ENCODE data around the gene EHMT2.

Gene EHMT2

DNA sequence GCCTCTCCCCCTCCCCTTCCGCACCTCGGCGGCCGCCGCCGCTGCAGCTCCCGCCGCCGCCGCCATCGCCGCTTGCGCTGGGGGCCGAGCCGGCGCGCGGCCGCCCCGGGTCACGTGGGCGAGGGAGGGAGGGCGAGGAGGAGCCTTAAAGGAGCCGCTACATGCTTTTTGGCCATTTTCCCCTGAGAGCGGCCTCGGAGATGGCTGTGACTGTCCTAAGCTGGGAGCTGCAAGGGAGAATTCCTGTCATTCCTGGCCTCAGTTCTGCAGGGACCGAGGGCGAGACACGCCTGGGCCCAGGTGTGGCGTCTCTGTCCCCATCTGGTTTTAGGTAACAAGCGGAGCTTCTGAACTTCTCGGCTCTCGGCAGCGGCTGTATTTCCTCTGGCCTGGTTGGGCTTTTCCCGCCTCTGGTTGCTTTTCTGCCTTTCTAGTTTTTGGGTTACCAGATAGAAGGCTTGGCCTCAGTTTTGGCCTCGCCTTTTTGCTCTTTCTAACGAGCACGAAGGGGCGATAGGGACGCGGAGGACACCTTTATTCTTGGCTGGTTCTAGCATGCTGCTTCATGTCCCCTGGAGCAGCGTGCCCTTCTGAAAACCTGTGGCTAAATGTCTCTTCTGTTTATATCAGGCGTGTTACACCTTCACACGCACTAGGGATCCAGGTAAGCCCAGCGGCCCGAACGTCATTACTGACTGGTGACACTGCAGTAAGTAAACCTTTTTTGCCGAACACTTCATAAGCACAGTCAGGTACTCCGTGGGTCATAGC lies at the start of gene EHMT2:
Gene EHMT2, minus strand, starts transcription at position 87 of the 771 bp plus-strand sequence. Its CDS starts 21 bp downstream, at position 66.
- peak; percentile 76 for DNase-seq (ENCODE audit: low read depth)
- H3K4me3 ChIP-seq (replicated peaks; ENCODE audit: low read depth, low read length), result peak within 1 kb of the TSS; percentile 98
- TF ChIP-seq, protein P1, sequence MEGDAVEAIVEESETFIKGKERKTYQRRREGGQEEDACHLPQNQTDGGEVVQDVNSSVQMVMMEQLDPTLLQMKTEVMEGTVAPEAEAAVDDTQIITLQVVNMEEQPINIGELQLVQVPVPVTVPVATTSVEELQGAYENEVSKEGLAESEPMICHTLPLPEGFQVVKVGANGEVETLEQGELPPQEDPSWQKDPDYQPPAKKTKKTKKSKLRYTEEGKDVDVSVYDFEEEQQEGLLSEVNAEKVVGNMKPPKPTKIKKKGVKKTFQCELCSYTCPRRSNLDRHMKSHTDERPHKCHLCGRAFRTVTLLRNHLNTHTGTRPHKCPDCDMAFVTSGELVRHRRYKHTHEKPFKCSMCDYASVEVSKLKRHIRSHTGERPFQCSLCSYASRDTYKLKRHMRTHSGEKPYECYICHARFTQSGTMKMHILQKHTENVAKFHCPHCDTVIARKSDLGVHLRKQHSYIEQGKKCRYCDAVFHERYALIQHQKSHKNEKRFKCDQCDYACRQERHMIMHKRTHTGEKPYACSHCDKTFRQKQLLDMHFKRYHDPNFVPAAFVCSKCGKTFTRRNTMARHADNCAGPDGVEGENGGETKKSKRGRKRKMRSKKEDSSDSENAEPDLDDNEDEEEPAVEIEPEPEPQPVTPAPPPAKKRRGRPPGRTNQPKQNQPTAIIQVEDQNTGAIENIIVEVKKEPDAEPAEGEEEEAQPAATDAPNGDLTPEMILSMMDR (IDR thresholded peaks at IDR 0.05; ENCODE audit: low read length, missing control alignments), result no peak

DNA sequence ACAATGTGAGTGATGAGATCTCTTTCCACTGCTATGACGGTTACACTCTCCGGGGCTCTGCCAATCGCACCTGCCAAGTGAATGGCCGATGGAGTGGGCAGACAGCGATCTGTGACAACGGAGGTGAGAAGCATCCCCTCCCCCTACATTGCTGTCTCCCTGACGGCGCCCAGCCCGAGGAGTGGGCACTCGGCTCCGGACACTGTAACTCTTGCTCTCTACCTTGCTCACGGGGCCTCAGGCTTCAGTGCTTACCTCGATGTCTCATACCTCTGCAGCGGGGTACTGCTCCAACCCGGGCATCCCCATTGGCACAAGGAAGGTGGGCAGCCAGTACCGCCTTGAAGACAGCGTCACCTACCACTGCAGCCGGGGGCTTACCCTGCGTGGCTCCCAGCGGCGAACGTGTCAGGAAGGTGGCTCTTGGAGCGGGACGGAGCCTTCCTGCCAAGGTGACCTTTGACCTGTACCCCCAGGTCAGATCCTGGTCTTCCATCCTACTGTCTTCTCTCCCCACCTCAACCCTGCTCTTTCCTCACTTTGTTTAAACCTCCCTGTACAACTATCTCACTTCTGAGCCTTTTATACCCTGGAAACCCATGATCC lies 49.7 kb upstream of the EHMT2 start:
- DNase-seq (ENCODE audit: low read depth), result no peak
- no peak overlapping the region for H3K4me3 ChIP-seq (replicated peaks; ENCODE audit: low read depth, low read length)
- TF ChIP-seq, protein P1 (IDR thresholded peaks at IDR 0.05; ENCODE audit: low read length, missing control alignments), result no peak

DNA sequence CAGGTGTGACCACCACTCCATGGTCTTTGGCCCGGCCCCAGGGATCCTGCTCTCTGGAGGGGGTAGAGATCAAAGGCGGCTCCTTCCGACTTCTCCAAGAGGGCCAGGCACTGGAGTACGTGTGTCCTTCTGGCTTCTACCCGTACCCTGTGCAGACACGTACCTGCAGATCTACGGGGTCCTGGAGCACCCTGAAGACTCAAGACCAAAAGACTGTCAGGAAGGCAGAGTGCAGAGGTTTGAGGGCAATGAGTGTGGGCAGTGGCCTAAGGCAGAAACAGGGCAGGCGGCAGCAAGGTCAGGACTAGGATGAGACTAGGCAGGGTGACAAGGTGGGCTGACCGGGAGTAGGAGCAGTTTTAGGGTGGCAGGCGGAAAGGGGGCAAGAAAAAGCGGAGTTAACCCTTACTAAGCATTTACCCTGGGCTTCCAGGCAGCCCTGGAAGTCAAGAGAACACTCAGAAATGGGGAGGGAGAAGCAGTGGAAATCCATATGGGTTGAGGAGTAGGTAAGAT lies 48.9 kb upstream of the EHMT2 start:
- H3K4me3 ChIP-seq (replicated peaks; ENCODE audit: low read depth, low read length), result peak overlapping the region; percentile 34
- TF ChIP-seq, protein P1 (IDR thresholded peaks at IDR 0.05; ENCODE audit: low read length, missing control alignments), result no peak

DNA sequence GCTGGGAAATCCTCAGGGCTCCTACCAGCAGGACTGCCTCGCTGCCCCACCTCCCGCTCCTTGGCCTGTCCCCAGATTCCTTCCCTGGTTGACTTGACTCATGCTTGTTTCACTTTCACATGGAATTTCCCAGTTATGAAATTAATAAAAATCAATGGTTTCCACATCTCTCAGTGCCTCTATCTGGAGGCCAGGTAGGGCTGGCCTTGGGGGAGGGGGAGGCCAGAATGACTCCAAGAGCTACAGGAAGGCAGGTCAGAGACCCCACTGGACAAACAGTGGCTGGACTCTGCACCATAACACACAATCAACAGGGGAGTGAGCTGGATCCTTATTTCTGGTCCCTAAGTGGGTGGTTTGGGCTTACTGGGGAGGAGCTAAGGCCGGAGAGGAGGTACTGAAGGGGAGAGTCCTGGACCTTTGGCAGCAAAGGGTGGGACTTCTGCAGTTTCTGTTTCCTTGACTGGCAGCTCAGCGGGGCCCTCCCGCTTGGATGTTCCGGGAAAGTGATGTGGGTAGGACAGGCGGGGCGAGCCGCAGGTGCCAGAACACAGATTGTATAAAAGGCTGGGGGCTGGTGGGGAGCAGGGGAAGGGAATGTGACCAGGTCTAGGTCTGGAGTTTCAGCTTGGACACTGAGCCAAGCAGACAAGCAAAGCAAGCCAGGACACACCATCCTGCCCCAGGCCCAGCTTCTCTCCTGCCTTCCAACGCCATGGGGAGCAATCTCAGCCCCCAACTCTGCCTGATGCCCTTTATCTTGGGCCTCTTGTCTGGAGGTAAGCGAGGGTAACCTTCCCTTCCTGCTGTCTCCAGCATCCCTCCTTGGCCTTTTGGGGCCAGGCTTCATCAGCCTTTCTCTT lies 48.2 kb upstream of the EHMT2 start, which contains the start of gene CFB:
Gene CFB, plus strand, starts transcription at position 589 of the 863 bp plus-strand sequence. Its CDS starts 127 bp downstream, at position 716.
- peak; percentile 90 for DNase-seq (ENCODE audit: low read depth)
- H3K4me3 ChIP-seq (replicated peaks; ENCODE audit: low read depth, low read length), result peak within 1 kb of the TSS; percentile 34
- TF ChIP-seq, protein P1 (IDR thresholded peaks at IDR 0.05; ENCODE audit: low read length, missing control alignments), result no peak

More for the DNA sequence above, 48.9 kb upstream of the EHMT2 start:
- no peak for DNase-seq (ENCODE audit: low read depth)

DNA sequence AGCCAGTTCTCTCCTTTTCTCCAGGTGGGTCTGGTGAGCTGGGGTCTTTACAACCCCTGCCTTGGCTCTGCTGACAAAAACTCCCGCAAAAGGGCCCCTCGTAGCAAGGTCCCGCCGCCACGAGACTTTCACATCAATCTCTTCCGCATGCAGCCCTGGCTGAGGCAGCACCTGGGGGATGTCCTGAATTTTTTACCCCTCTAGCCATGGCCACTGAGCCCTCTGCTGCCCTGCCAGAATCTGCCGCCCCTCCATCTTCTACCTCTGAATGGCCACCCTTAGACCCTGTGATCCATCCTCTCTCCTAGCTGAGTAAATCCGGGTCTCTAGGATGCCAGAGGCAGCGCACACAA lies 47.6 kb upstream of the EHMT2 start:
- DNase-seq (ENCODE audit: low read depth), result no peak
- TF ChIP-seq, protein P1 (IDR thresholded peaks at IDR 0.05; ENCODE audit: low read length, missing control alignments), result no peak
- no peak overlapping the region for H3K4me3 ChIP-seq (replicated peaks; ENCODE audit: low read depth, low read length)

DNA sequence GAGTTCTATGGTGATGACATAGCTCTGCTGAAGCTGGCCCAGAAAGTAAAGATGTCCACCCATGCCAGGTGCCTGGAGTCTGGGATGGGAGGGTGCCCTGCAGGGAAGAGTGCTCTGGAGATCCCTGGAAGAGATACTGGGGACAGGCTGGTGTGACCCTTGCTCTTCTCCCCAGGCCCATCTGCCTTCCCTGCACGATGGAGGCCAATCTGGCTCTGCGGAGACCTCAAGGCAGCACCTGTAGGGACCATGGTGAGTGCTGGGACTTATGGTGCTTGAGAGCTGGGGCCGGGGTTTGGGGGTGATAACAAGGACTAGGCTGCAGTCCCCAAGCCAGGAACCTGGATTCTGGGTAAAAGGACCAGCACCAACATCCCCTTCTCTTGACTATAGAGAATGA lies 46.2 kb upstream of the EHMT2 start:
- TF ChIP-seq, protein P1 (IDR thresholded peaks at IDR 0.05; ENCODE audit: low read length, missing control alignments), result no peak
- no peak for DNase-seq (ENCODE audit: low read depth)
- H3K4me3 ChIP-seq (replicated peaks; ENCODE audit: low read depth, low read length), result no peak overlapping the region

Data from fibroblast of pulmonary artery (primary cell).